IPS-18a (cell line): Measurements from ENCODE around the gene KIF4A.
"Not testable (repeated sequence)": the region's sequence is repeated elsewhere in the genome, so short reads cannot be mapped to it uniquely, and the experiment has no call there.

Experiments used
- H3K27ac ChIP-seq: one replicate; pipeline ENCODE4 v1.5.1; 2013; ENCODE audit warnings: low read length
- H3K27me3 ChIP-seq: one replicate; pipeline ENCODE4 v1.6.1; 2013; ENCODE audit warnings: mild to moderate bottlenecking, low read length; ENCODE audit not compliant: control insufficient read depth, insufficient read depth
- H3K36me3 ChIP-seq: one replicate; pipeline ENCODE4 v1.6.1; 2013; ENCODE audit warnings: low read depth, low read length; ENCODE audit not compliant: control insufficient read depth
- H3K4me1 ChIP-seq: one replicate; pipeline ENCODE4 v1.6.1; 2013; ENCODE audit warnings: low read depth, low read length; ENCODE audit not compliant: control insufficient read depth
- H3K4me3 ChIP-seq: one replicate; pipeline ENCODE4 v1.5.1; 2013; ENCODE audit warnings: low read length
- H3K9ac ChIP-seq: one replicate; pipeline ENCODE4 v1.6.1; 2013; ENCODE audit warnings: mild to moderate bottlenecking, low read length, moderate library complexity
- H3K9me3 ChIP-seq: one replicate; pipeline ENCODE4 v1.6.1; 2013; ENCODE audit warnings: low read depth, low read length; ENCODE audit not compliant: control insufficient read depth

The KIF4A gene

GRCh38 chrX:70346418-70347070, 56.6 kb downstream of the KIF4A start:
- no peak overlapping the region for H3K4me3 ChIP-seq
- peaks cover 33% of the 10 kb centered on the region for H3K9me3 ChIP-seq
- no peaks in the 10 kb centered on the region for H3K4me1 ChIP-seq
- H3K27ac ChIP-seq: no peak overlapping the region
- H3K9ac ChIP-seq: no peak overlapping the region
- no peaks in the 10 kb centered on the region for H3K27me3 ChIP-seq
- peaks cover 36% of the 10 kb centered on the region for H3K36me3 ChIP-seq

GRCh38 chrX:70348825-70349224, 58.9 kb downstream of the KIF4A start:
- H3K9me3 ChIP-seq: peaks cover 33% of the 10 kb centered on the region
- not testable (repeated sequence) for H3K4me1 ChIP-seq, H3K9ac ChIP-seq, H3K27ac ChIP-seq, H3K27me3 ChIP-seq, H3K4me3 ChIP-seq
- peaks cover 29% of the 10 kb centered on the region for H3K36me3 ChIP-seq

- not testable (repeated sequence) for H3K27me3 ChIP-seq, H3K4me1 ChIP-seq, H3K4me3 ChIP-seq, H3K27ac ChIP-seq, H3K9ac ChIP-seq
- Histone ChIP-seq H3K9me3 (peaks cover 37% of the 10 kb centered on the region), H3K36me3 (peaks cover 29% of the 10 kb centered on the region)
These were observed 59.6 kb downstream of the KIF4A start for GRCh38 chrX:70349367-70350125.

GRCh38 chrX:70352496-70352895, 62.6 kb downstream of the KIF4A start:
- H3K27me3 ChIP-seq: no peaks in the 10 kb centered on the region
- H3K9me3 ChIP-seq: peaks cover 26% of the 10 kb centered on the region
- H3K9ac ChIP-seq: no peak overlapping the region
- H3K36me3 ChIP-seq: peaks cover 23% of the 10 kb centered on the region
- H3K4me3 ChIP-seq: no peak overlapping the region
- no peaks in the 10 kb centered on the region for H3K4me1 ChIP-seq
- H3K27ac ChIP-seq: no peak overlapping the region

- no peak overlapping the region for H3K9ac ChIP-seq
- no peaks in the 10 kb centered on the region for H3K4me1 ChIP-seq
- peaks cover 27% of the 10 kb centered on the region for H3K36me3 ChIP-seq
- no peaks in the 10 kb centered on the region for H3K27me3 ChIP-seq
- peaks cover 22% of the 10 kb centered on the region for H3K9me3 ChIP-seq
- no peak overlapping the region for H3K27ac ChIP-seq
- no peak overlapping the region for H3K4me3 ChIP-seq
These were observed 63.6 kb downstream of the KIF4A start for GRCh38 chrX:70353514-70353913.

- Histone ChIP-seq H3K4me1 (no peaks in the 10 kb centered on the region), H3K4me3 (no peak overlapping the region), H3K27ac (no peak overlapping the region), H3K36me3 (peaks cover 30% of the 10 kb centered on the region), H3K9ac (no peak overlapping the region), H3K27me3 (no peaks in the 10 kb centered on the region), H3K9me3 (peaks cover 25% of the 10 kb centered on the region)
These were observed 64.8 kb downstream of the KIF4A start for GRCh38 chrX:70354716-70355115.

GRCh38 chrX:70359458-70359857, 69.6 kb downstream of the KIF4A start:
- H3K4me1 ChIP-seq: no peaks in the 10 kb centered on the region
- no peak overlapping the region for H3K9ac ChIP-seq
- H3K36me3 ChIP-seq: peaks cover 13% of the 10 kb centered on the region
- H3K27me3 ChIP-seq: no peaks in the 10 kb centered on the region
- H3K27ac ChIP-seq: no peak overlapping the region
- H3K4me3 ChIP-seq: no peak overlapping the region
- H3K9me3 ChIP-seq: peaks cover 6% of the 10 kb centered on the region

- H3K36me3 ChIP-seq: peaks cover 11% of the 10 kb centered on the region
- peaks cover 5% of the 10 kb centered on the region for H3K9me3 ChIP-seq
- H3K4me3 ChIP-seq: no peak overlapping the region
- no peak overlapping the region for H3K27ac ChIP-seq
- H3K9ac ChIP-seq: no peak overlapping the region
- no peaks in the 10 kb centered on the region for H3K4me1 ChIP-seq
- no peaks in the 10 kb centered on the region for H3K27me3 ChIP-seq
These were observed 70.5 kb downstream of the KIF4A start for GRCh38 chrX:70360366-70360765.

- H3K9me3 ChIP-seq, H3K27ac ChIP-seq, H3K4me3 ChIP-seq, H3K4me1 ChIP-seq, H3K36me3 ChIP-seq, H3K9ac ChIP-seq, H3K27me3 ChIP-seq: not testable (repeated sequence)
These were observed 78.8 kb downstream of the KIF4A start for GRCh38 chrX:70368731-70369130.

- Histone ChIP-seq H3K9ac (no peak overlapping the region), H3K4me3 (no peak overlapping the region), H3K9me3 (peaks cover 15% of the 10 kb centered on the region), H3K4me1 (no peaks in the 10 kb centered on the region), H3K27me3 (no peaks in the 10 kb centered on the region), H3K36me3 (peaks cover 6% of the 10 kb centered on the region), H3K27ac (no peak overlapping the region)
These were observed 96.3 kb downstream of the KIF4A start for GRCh38 chrX:70386235-70386634.

GRCh38 chrX:70398899-70399298, 109.0 kb downstream of the KIF4A start:
- Histone ChIP-seq H3K36me3 (peaks cover 39% of the 10 kb centered on the region), H3K9me3 (peaks cover 26% of the 10 kb centered on the region), H3K27ac (no peak overlapping the region), H3K4me1 (no peaks in the 10 kb centered on the region), H3K4me3 (no peak overlapping the region), H3K27me3 (no peaks in the 10 kb centered on the region), H3K9ac (no peak overlapping the region)

GRCh38 chrX:70400181-70400580, 110.3 kb downstream of the KIF4A start:
- not testable (repeated sequence) for H3K27ac ChIP-seq, H3K4me3 ChIP-seq, H3K9ac ChIP-seq, H3K27me3 ChIP-seq, H3K4me1 ChIP-seq
- Histone ChIP-seq H3K9me3 (peaks cover 25% of the 10 kb centered on the region), H3K36me3 (peaks cover 51% of the 10 kb centered on the region)
